Muscle layer of duodenum (tissue), 2 donors: ENCODE measurements around the gene FHL5.

ENCODE experiments used
- H3K27ac ChIP-seq: one replicate; pipeline ENCODE4 v1.7.0; 2013; ENCODE audit warnings: mild to moderate bottlenecking, low read length
- H3K27me3 ChIP-seq: one replicate; pipeline ENCODE4 v1.7.0; 2013; ENCODE audit warnings: low read depth, mild to moderate bottlenecking, control low read depth, low read length
- H3K36me3 ChIP-seq, 2 donors: one replicate each; pipeline ENCODE4 v1.7.0; 2013; ENCODE audit warnings: low read length in 2 of 2, control low read depth in 1 of 2, mild to moderate bottlenecking in 1 of 2; ENCODE audit not compliant: insufficient read depth in 2 of 2, control insufficient read depth in 1 of 2
- H3K4me1 ChIP-seq, 2 donors: one replicate each; pipeline ENCODE4 v1.7.0; 2013; ENCODE audit warnings: low read length in 2 of 2, mild to moderate bottlenecking in 2 of 2, control low read depth in 1 of 2, moderate library complexity in 1 of 2; ENCODE audit not compliant: insufficient read depth in 2 of 2, control insufficient read depth in 1 of 2
- H3K4me3 ChIP-seq, 2 donors: one replicate each; pipeline ENCODE4 v1.7.0; 2013; ENCODE audit warnings: low read length in 2 of 2, low read depth in 1 of 2, mild to moderate bottlenecking in 1 of 2
- H3K9me3 ChIP-seq, 2 donors: one replicate each; pipeline ENCODE4 v1.7.0; 2013; ENCODE audit warnings: low read length in 2 of 2, control low read depth in 1 of 2, mild to moderate bottlenecking in 1 of 2; ENCODE audit not compliant: control insufficient read depth in 1 of 2
- donor health status: healthy.

FHL5 gene

DNA sequence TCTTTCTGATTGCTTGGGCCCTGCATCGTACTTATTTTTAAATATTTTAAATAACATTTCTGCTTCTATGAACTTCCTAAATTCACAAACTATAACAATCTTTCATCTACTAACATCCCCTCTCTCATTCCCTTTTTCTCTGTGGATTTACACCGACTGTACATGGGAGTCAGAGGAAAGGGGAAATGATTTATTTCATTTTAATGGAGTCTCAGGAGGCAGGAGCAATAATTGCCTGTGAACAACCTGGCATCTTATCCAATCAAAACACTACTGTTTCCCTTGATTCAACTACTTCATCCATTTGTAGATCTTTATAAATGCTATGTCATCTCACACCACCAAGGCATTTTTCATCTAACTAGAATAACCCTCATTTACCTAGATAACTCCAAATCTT is 89.6 kb downstream of the FHL5 start:
- no peaks in the 10 kb centered on the region for H3K9me3 ChIP-seq
- H3K4me1 ChIP-seq: no peaks in the 10 kb centered on the region
- no peak overlapping the region for H3K4me3 ChIP-seq
- no peak overlapping the region for H3K27ac ChIP-seq
- H3K27me3 ChIP-seq: no peaks in the 10 kb centered on the region
- H3K36me3 ChIP-seq: no peaks in the 10 kb centered on the region

DNA sequence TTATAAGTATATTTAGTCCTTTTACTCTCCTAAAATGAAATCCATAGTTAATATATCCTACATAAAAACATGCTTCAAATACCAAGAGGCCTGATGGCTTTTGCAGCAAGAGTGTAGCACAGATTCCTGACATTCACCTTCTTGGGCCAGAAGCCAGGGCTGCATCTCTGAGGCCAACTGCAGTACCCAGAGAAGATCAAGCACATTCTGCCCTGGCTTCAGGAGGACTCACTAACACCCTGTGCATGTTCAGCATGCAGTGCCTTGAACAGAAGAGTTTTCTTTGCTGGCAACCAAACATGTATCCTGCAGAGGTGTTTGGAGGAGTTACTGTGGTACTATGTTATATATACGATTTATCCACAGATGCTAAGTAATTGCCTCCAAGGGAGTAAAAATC is 90.3 kb downstream of the FHL5 start:
- Histone ChIP-seq H3K4me1 (no peaks in the 10 kb centered on the region), H3K9me3 (no peaks in the 10 kb centered on the region), H3K36me3 (no peaks in the 10 kb centered on the region), H3K27me3 (no peaks in the 10 kb centered on the region), H3K27ac (no peak overlapping the region), H3K4me3 (no peak overlapping the region)

DNA sequence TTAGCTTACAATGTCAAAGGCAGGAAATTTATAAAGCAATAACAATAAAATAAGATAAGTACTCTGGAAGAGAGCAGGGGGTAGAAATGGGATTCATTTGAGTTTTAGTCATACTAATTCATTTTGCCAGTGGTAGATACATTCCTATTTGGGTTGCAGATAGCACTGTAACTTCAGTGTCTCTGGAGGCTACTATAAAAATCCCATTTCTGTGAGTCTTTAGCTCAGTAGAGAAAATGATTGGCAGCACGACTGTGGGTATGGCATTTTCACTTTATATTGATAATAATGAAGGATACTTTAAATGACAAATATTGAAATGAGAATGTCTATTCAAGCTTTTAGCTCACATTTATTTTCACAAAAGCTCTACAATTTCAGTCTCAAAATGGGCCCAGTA is 93.6 kb downstream of the FHL5 start:
- Histone ChIP-seq H3K27me3 (no peaks in the 10 kb centered on the region), H3K9me3 (no peaks in the 10 kb centered on the region), H3K27ac (no peak overlapping the region), H3K4me3 (no peak overlapping the region), H3K4me1 (no peaks in the 10 kb centered on the region), H3K36me3 (no peaks in the 10 kb centered on the region)

- Histone ChIP-seq H3K4me3 (no peak overlapping the region), H3K36me3 (no peaks in the 10 kb centered on the region), H3K4me1 (no peaks in the 10 kb centered on the region), H3K9me3 (no peaks in the 10 kb centered on the region), H3K27me3 (no peaks in the 10 kb centered on the region), H3K27ac (no peak overlapping the region)
These were observed 94.4 kb downstream of the FHL5 start for GRCh38 chr6:96657344-96657743.

GRCh38 chr6:96659084-96659845 is 96.3 kb downstream of the FHL5 start:
- Histone ChIP-seq H3K9me3 (no peaks in the 10 kb centered on the region), H3K27ac (no peak overlapping the region), H3K36me3 (no peaks in the 10 kb centered on the region), H3K27me3 (no peaks in the 10 kb centered on the region), H3K4me3 (no peak overlapping the region), H3K4me1 (no peaks in the 10 kb centered on the region)
